AG04449 (cell line): Measurements from ENCODE around the gene ATF2.
A peak's percentile ranks its signal among the peaks of the same experiment; 100 is the strongest.

Experiments
- CTCF ChIA-PET: fragments of 350-600 bp; formaldehyde crosslinking; extraction: SDS; loops from one replicate; lab custom pipeline; 2021; ENCODE audit warnings: antibody characterized with exemption; lab: Yijun Ruan, JAX
- POLR2A ChIA-PET: fragments of 400-600, 350-600 bp; formaldehyde crosslinking; extraction: SDS; loops from one replicate; lab custom pipeline; 2020; ENCODE audit warnings: antibody characterized with exemption, inconsistent platforms; lab: Yijun Ruan, JAX
- DNase-seq: peaks from one replicate; pipeline ENCODE4 v3.0.0-alpha.2; 2010; ENCODE audit warnings: low read depth, low spot score
- H3K4me3 ChIP-seq: 2 replicates; pipeline ENCODE4 v1.5.1; 2011; ENCODE audit warnings: low read depth, mild to moderate bottlenecking, control low read depth, low read length
- CTCF ChIP-seq: IDR thresholded peaks from one replicate; pipeline ENCODE4 v1.5.1; 2011; ENCODE audit warnings: mild to moderate bottlenecking, moderate library complexity, low read length, control low read depth, inconsistent platforms; ENCODE audit not compliant: insufficient read depth; ENCODE audit errors: missing control alignments

ATF2 gene

GRCh38 chr2:175195012-175195411 lies 27.0 kb upstream of the ATF2 start:
- ChIA-PET POLR2A (no interaction called here), CTCF (interaction anchor here (1.1 to 1.7 kb wide), 2 partner anchors 9 to 13 kb away, joined by 3 to 6 read pairs; no protein-coding TSS in a partner anchor)
- no peak for DNase-seq
- TF ChIP-seq CTCF, result no peak
- H3K4me3 ChIP-seq, result no peak overlapping the region

- no peak for TF ChIP-seq CTCF
- no peak for DNase-seq
- POLR2A ChIA-PET, result no interaction called here
- CTCF ChIA-PET, result no interaction called here
- no peak overlapping the region for H3K4me3 ChIP-seq
These were observed 20.8 kb upstream of the ATF2 start for GRCh38 chr2:175188761-175189160.

GRCh38 chr2:175187378-175187777 lies 19.4 kb upstream of the ATF2 start:
- no peak for DNase-seq
- CTCF ChIA-PET, result interaction anchor here (1.4 to 2.0 kb wide), 2 partner anchors 12 to 490 kb away, joined by 5 read pairs; no protein-coding TSS in a partner anchor
- peak; percentile 25 for TF ChIP-seq CTCF
- POLR2A ChIA-PET, result no interaction called here
- no peak overlapping the region for H3K4me3 ChIP-seq

GRCh38 chr2:175183674-175184073 lies 15.7 kb upstream of the ATF2 start:
- ChIA-PET POLR2A (no interaction called here), CTCF (no interaction called here)
- DNase-seq, result no peak
- no peak overlapping the region for H3K4me3 ChIP-seq
- TF ChIP-seq CTCF, result no peak

GRCh38 chr2:175181877-175182308 lies 13.9 kb upstream of the ATF2 start:
- H3K4me3 ChIP-seq, result peak overlapping the region; percentile 84
- ChIA-PET CTCF (no interaction called here), POLR2A (no interaction called here)

More at GRCh38 chr2:175181877-175182308, 13.9 kb upstream of the ATF2 start:
- no peak for DNase-seq
- TF ChIP-seq CTCF, result no peak
